GM18508 (cell line): ENCODE results near the gene GEMIN8.

Experiments used
- ATAC-seq: cut with Tn5 transposase; IDR thresholded peaks from one replicate; pipeline ENCODE4 v1.9.1; 2021; ENCODE audit warnings: moderate number of reproducible peaks; ENCODE audit not compliant: insufficient read depth, unreplicated experiment

The GEMIN8 gene

GRCh38 chrX:14017399-14017798 lies 12.3 kb downstream of the GEMIN8 start:
- ATAC-seq = no peak

- ATAC-seq = no peak
These were observed 13.8 kb downstream of the GEMIN8 start for GRCh38 chrX:14015941-14016340.

DNA sequence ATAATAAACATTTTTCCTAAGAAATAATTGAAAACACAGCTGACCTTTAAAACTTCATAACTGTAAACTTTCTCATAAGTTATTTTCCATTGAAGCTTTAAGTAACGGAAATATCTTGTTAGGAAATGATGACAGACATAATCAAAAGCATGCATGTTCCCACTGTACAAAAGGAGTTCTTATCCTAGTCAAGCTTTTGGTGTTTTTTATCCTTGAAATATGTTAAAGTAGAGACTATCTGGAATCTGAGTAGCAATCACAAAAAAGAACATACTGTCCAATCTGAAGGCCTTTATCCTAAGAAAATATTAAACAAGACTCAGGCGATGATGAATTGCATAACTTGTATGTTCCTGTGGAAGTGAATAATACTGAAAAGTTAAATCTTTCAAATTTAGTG lies 14.4 kb downstream of the GEMIN8 start:
- ATAC-seq = no peak

GRCh38 chrX:14014526-14014925 lies 15.2 kb downstream of the GEMIN8 start:
- ATAC-seq = no peak

- ATAC-seq = no peak
These were observed 16.6 kb downstream of the GEMIN8 start for GRCh38 chrX:14013054-14013453.

- ATAC-seq = no peak
These were observed 19.1 kb downstream of the GEMIN8 start for GRCh38 chrX:14010566-14010965.

DNA sequence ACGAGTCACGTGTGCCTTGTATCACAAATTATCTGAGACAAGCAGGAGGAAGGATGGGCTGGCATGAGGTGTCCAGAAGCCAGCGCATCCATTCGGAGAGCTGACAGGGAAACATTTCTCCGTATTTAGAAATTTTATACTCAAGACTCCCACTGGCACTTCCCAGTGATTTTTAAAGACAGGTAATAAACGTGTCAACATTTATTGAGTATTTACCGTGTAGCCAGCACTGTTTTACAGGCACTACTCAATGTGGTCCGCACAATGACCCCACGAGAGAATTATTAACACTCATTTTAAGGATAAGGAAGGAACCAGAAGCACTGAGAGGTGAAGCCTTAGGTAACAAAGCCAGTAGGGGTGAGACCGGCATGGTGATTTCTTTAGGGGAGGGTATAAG lies 23.2 kb downstream of the GEMIN8 start:
- no peak for ATAC-seq

DNA sequence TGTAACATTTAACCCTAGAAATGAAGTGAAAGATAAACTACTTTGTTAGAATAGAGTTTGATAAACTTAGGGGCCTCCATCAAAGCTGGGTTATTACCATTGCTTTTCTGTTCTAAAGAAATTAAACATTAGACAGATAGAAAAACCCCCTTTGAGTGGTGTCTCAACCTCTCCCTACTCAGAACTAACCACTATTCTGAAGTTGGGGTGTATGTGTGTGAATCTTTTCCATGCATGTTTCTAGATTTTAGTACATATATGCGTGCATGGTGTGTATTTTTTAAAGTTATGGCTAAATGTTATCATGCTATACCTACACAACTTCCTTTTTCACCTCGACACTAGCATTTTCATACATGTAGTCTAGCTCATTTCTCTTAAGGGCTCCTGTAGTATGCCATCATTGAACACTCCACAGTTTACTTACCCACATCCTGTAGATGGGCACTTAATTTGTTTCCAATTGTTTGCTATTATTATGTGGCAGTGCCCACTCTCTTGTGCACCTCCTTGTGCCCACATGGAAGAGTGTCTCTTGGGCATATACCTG lies 25.7 kb downstream of the GEMIN8 start:
- no peak for ATAC-seq

- ATAC-seq = no peak
These were observed 26.7 kb downstream of the GEMIN8 start for GRCh38 chrX:14003028-14003427.

DNA sequence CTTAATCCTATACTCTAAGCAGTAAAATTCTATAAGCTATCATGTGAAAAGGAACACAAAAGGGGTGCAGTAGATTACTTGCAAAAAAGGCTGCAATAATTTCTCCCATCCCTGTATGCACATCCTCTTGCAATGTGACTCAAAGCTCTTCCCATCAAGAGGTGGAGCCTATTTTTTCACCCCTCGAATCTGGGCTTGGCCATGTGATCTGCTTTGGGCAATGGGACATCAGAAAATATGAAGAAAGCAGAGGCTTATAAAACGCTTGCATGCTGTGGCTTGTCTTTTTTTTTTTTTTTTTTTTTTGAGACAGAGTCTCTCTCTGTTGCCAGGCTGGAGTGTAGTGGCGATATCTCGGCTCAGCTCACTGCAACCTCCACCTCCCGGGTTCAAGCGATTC lies 33.0 kb downstream of the GEMIN8 start:
- ATAC-seq = no peak

GRCh38 chrX:13994536-13995080 lies 35.1 kb downstream of the GEMIN8 start:
- ATAC-seq = no peak

- no peak for ATAC-seq
These were observed 35.6 kb downstream of the GEMIN8 start for GRCh38 chrX:13994104-13994503.

GRCh38 chrX:13990126-13990800 lies 39.4 kb downstream of the GEMIN8 start:
- no peak for ATAC-seq

DNA sequence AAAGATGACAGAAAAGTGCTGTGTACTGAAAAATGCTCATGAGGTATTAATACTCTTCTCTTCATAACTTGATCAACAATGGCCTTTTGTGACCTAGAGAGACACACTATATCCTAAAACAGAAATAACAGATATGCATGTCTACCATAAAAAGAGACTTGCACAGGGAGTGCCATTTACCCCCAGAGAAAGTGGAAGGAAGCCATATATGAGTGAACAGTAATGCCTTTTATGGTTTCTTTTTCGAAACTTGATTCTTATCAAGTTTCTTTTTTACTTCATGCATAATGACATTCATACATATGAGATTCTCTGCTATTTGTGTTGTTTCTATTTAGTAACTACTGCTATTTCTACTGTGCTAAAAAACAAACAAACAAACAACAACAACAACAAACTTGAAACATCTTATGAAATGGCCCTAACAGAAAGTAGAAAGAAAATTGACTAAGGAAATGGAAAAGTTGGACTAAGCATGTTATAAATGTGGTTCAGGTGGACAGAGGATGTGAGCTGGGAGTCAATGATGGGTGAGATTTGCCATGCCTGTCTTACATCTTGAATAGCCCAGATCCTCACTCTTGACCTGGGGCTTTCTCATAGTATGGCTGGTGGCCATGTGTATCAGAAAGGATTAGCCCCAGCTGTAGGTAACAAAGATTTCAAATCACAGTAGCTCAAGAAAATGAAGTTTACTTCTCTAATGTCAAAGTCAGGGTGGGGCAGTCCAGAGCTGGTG lies 43.8 kb downstream of the GEMIN8 start:
- ATAC-seq = no peak

DNA sequence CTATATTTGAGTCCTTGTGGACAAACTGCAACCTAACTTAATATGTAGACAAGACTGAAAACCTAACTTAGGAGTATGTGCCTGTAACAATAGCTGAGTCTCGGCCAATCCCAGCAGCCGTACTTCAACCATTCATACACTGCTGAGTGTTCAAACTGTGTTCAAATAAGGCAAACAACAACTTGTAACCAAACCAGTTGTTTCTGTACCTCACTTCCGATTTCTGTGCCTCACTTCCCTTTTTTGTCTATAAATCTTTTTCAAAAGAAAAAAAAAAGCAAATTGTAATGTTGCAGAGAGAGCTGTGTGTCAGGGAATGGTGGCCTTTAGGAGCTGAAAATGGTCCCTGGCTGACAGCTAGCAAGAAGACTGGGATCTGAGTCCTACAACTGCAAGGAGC lies 46.0 kb downstream of the GEMIN8 start:
- no peak for ATAC-seq

- no peak for ATAC-seq
These were observed 61.5 kb downstream of the GEMIN8 start for GRCh38 chrX:13968198-13968597.

GRCh38 chrX:13967636-13968035 lies 62.1 kb downstream of the GEMIN8 start:
- no peak for ATAC-seq

GRCh38 chrX:13966793-13967125 lies 62.9 kb downstream of the GEMIN8 start:
- no peak for ATAC-seq

DNA sequence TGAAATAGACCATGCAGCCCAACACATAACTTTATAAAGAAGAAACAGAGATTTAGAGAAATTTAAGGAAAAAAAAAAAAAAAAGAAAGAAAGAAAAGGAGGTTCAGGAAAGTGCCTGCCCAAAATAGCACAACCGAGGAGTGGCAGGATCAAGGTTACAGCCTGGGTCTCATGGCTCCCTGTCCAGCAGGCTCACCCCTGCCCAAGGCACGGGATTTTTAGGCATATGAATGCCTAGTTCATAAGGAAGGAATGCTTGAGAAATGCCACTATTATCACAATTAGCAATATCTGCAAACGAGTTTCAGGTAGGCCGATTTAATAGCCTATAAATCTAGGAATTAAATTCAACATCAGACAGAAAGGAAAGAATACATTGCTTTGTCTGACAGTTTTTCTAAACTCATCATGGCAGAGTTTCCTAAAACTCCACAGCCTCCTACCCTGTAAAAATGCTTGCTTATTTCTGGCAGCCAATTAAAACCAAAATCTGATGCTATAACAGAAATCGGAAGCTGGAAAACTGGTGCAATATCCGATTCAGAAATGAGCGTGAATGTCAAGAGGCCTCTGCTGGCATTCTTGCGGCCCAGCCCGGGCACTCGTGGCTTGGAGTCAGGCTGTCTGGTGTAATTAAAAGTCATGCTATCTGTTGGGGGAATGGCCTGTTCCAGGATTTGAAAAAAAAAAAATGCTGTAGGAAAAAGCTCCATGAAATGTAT lies 63.5 kb downstream of the GEMIN8 start:
- ATAC-seq = no peak

DNA sequence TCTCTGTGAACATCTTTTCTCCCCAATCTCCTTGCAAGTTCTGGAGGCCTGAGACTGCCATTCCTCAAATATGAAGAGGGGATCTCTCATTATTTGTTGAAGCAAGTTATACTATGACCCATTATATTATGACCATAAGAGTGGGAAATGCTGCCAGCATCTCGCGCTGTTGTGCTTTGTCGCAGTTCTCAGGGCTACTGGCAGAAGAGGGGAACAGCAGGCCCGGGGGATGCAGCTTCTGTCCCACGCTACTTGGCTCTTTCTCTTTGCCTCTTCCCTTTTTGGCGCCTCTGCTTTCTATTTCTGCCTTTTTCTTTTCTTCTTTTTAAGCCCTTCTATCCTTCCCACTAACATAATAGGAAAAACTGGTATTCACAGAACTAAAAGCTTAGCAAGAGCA lies 64.2 kb downstream of the GEMIN8 start:
- ATAC-seq = no peak

DNA sequence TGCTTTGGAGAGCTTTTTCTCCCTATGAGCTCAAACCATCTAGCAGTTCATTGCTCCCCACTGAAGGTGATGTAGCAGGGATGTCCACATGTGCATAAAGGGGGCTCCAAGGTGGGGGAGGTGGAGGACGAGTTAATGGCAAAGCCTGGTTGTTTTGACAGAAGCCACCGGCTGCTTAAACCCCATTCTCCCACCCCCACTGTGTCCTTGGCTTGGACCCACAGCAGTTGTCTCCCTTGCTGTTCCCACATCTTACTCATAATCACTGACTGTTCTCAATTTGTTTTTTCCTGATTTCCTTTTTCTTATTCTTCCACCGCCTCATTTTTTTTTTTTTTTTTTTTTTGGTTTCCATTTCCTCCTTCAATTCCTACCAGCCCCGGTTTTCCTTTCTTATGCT lies 72.7 kb downstream of the GEMIN8 start:
- ATAC-seq = no peak
